HepG2 (cell line): ENCODE results near the gene LIFR. TPM values are rescaled to one million over a fixed set of nuclear protein-coding genes. Genes with fewer than 3 reads are reported as not detected.

Experiments used
- ATAC-seq: fragments of 200-7000 bp; cut with Tn5 transposase; 3 replicates; pipeline ENCODE4 v1.9.1; 2020; ENCODE audit warnings: mild to moderate bottlenecking, moderate library complexity
- BruUV-seq: library from RNA; stranded (reverse); fragments of 400-500 nt; replicated peaks from 2 replicates; lab custom pipeline; 2021; lab: Mats Ljungman, UMichigan
- CTCF ChIA-PET: fragments of 300-600 bp; formaldehyde crosslinking; extraction: SDS; loops from one replicate; lab custom pipeline; 2021; ENCODE audit warnings: low total read pairs, inconsistent platforms, low intra/inter-chr PET ratio; lab: Yijun Ruan, JAX
- POLR2A ChIA-PET: fragments of 350-600 bp; sonication (Branson Sonifier 250); formaldehyde crosslinking; loops from one replicate; lab custom pipeline; 2020; ENCODE audit warnings: antibody characterized with exemption, inconsistent platforms; lab: Yijun Ruan, JAX
- DNase-seq: peaks from one replicate; pipeline ENCODE4 v3.0.0-alpha.2; 2015; ENCODE audit warnings: low spot score
- FAIRE-seq: peaks from 3 replicates; lab custom pipeline; 2011; peaks lifted over from hg19 to GRCh38; lab: Jason Lieb, UNC
- H2AFZ ChIP-seq: one replicate; pipeline ENCODE4 v1.6.1; 2011; ENCODE audit warnings: low read length, inconsistent platforms
- H3K27ac ChIP-seq: fragments of 300-600 bp; 3 replicates; pipeline ENCODE4 v1.8.0; 2011; ENCODE audit warnings: mixed run types, mild to moderate bottlenecking, mixed read lengths, low read length, inconsistent platforms; ENCODE audit not compliant: insufficient read depth; ENCODE audit errors: extremely low read length
- H3K27me3 ChIP-seq, 2 experiments: fragments of 200-600 bp in 1 of 2; 2 replicates in 1 of 2; 3 replicates in 1 of 2; pipeline versions ENCODE4 v1.6.0 to v1.8.0; 2011; ENCODE audit warnings: low read length in 2 of 2, mild to moderate bottlenecking in 2 of 2, moderate library complexity in 2 of 2, inconsistent platforms in 1 of 2; ENCODE audit not compliant: insufficient read depth in 2 of 2, control insufficient read depth in 1 of 2
- H3K36me3 ChIP-seq, 2 experiments: fragments of 200-600 bp in 1 of 2; replicated peaks in 1 of 2; 2 replicates in 1 of 2; 3 replicates in 1 of 2; pipeline versions ENCODE4 v1.5.1 to v1.8.0; 2011; ENCODE audit warnings: low read length in 2 of 2, inconsistent platforms in 1 of 2; ENCODE audit not compliant: insufficient read depth in 2 of 2, control insufficient read depth in 1 of 2
- H3K4me1 ChIP-seq: 2 replicates; pipeline ENCODE4 v1.5.1; 2012; ENCODE audit warnings: low read length, inconsistent platforms; ENCODE audit not compliant: insufficient read depth
- H3K4me2 ChIP-seq: 2 replicates; pipeline ENCODE4 v1.6.0; 2011; ENCODE audit warnings: low read depth, low read length, inconsistent platforms
- H3K4me3 ChIP-seq, 3 experiments: fragments of 200-600 bp in 1 of 3; sonication (generic), shearing (Covaris generic) in 1 of 3; replicated peaks in 1 of 3; 2 replicates each; pipeline ENCODE4 v1.5.1; 2011 to 2016; ENCODE audit warnings: low read length in 3 of 3, inconsistent platforms in 2 of 3, low read depth in 2 of 3, mild to moderate bottlenecking in 2 of 3, control low read depth in 1 of 3, mixed read lengths in 1 of 3; ENCODE audit not compliant: insufficient read depth in 1 of 3
- H3K79me2 ChIP-seq: one replicate; pipeline ENCODE4 v1.6.1; 2011; ENCODE audit warnings: low read length, inconsistent platforms; ENCODE audit not compliant: insufficient read depth
- H3K9ac ChIP-seq: 2 replicates; pipeline ENCODE4 v1.6.0; 2011; ENCODE audit warnings: mild to moderate bottlenecking, low read depth, low read length, inconsistent platforms; ENCODE audit not compliant: insufficient read depth
- H3K9me3 ChIP-seq: 2 replicates; pipeline ENCODE4 v1.5.1; 2012; ENCODE audit warnings: mild to moderate bottlenecking, low read length
- H4K20me1 ChIP-seq: 2 replicates; pipeline ENCODE4 v1.6.0; 2011; ENCODE audit warnings: inconsistent platforms, mild to moderate bottlenecking, low read length, moderate library complexity; ENCODE audit not compliant: insufficient read depth
- CENPX ChIP-seq: sonication (generic); formaldehyde crosslinking; IDR thresholded peaks from 2 replicates; pipeline ENCODE4 v1.9.0; 2021; ENCODE audit warnings: mild to moderate bottlenecking, missing genetic modification reagents, moderate library complexity
- CSRNP2 ChIP-seq: sonication (generic); formaldehyde crosslinking; conservative IDR thresholded peaks from 2 replicates; pipeline ENCODE4 v1.8.0; 2022; ENCODE audit warnings: low read depth, missing genetic modification reagents
- ESRRA ChIP-seq: sonication (generic); formaldehyde crosslinking; IDR thresholded peaks from 2 replicates; pipeline ENCODE4 v1.5.1; 2020; ENCODE audit warnings: mild to moderate bottlenecking, low read depth, missing genetic modification reagents
- IRF2 ChIP-seq: IDR thresholded peaks from 2 replicates; pipeline ENCODE4 v1.6.1; 2018; ENCODE audit warnings: missing genetic modification reagents, missing compliant biosample characterization
- NR1H2 ChIP-seq: sonication (generic); formaldehyde crosslinking; IDR thresholded peaks from 2 replicates; pipeline ENCODE4 v1.8.1; 2022; ENCODE audit warnings: low read depth, missing genetic modification reagents, borderline replicate concordance
- SYNCRIP ChIP-seq: fragments of 200-400 bp; formaldehyde crosslinking; IDR thresholded peaks from 2 replicates; pipeline ENCODE4 v1.6.1; 2018; ENCODE audit warnings: mild to moderate bottlenecking, low read depth, low read length; ENCODE audit not compliant: insufficient read depth
- TERF1 ChIP-seq: sonication (generic); formaldehyde crosslinking; IDR thresholded peaks from 2 replicates; pipeline ENCODE4 v1.8.0; 2022; ENCODE audit warnings: mild to moderate bottlenecking, missing genetic modification reagents, moderate library complexity
- ZBTB20 ChIP-seq: sonication (generic); formaldehyde crosslinking; IDR thresholded peaks from 2 replicates; pipeline ENCODE4 v1.8.1; 2023; ENCODE audit warnings: missing genetic modification reagents, low read depth, mild to moderate bottlenecking, borderline replicate concordance
- ZBTB34 ChIP-seq: sonication (generic); formaldehyde crosslinking; IDR thresholded peaks from 2 replicates; pipeline ENCODE4 v1.8.0; 2022; ENCODE audit warnings: mild to moderate bottlenecking, missing genetic modification reagents
- ZBTB39 ChIP-seq: sonication (generic); formaldehyde crosslinking; IDR thresholded peaks from 2 replicates; pipeline ENCODE4 v1.5.0; 2020; ENCODE audit warnings: missing genetic modification reagents
- ZNF253 ChIP-seq: sonication (generic); formaldehyde crosslinking; IDR thresholded peaks from 2 replicates; pipeline ENCODE4 v1.8.0; 2022; ENCODE audit warnings: mild to moderate bottlenecking, missing genetic modification reagents, borderline replicate concordance
- ZNF317 ChIP-seq: sonication (generic); formaldehyde crosslinking; IDR thresholded peaks from 2 replicates; pipeline ENCODE4 v1.5.0; 2020; ENCODE audit warnings: mild to moderate bottlenecking, missing genetic modification reagents
- ZNF772 ChIP-seq: sonication (generic); formaldehyde crosslinking; IDR thresholded peaks from 2 replicates; pipeline ENCODE4 v1.5.0; 2020; ENCODE audit warnings: mild to moderate bottlenecking, missing genetic modification reagents
- ZNF781 ChIP-seq: sonication (generic); formaldehyde crosslinking; IDR thresholded peaks from 2 replicates; pipeline ENCODE4 v1.5.1; 2020; ENCODE audit warnings: borderline replicate concordance, mild to moderate bottlenecking, missing genetic modification reagents; ENCODE audit errors: not compliant biosample characterization
- ZSCAN29 ChIP-seq: sonication (generic); formaldehyde crosslinking; conservative IDR thresholded peaks from 2 replicates; pipeline ENCODE4 v1.4.0; 2020; ENCODE audit warnings: mild to moderate bottlenecking, missing genetic modification reagents
- WGBS: methylation state at CpG from one replicate; pipeline ENCODE4 v1.1.6; 2017; ENCODE audit warnings: low lambda C conversion rate; 5-methylcytosine and 5-hydroxymethylcytosine counted together
- in situ Hi-C: cut with HindIII; loops from 2 replicates; pipeline ENCODE4 v1.10.0; 2017; ENCODE audit warnings: low pct_unique_long_range_greater_than_20kb; ENCODE audit not compliant: extremely low pct_ligation_motif_present
- intact Hi-C: fragments of 100-400 bp; cut with micrococcal nuclease; formaldehyde crosslinking; loops from one replicate; pipeline ENCODE4 v1.10.0; 2022; ENCODE audit not compliant: unreplicated experiment
- polyA plus RNA-seq, 8 experiments: library from polyadenylated mRNA; depleted of rRNA in 3 of 8; stranded (reverse) in 7 of 8; unstranded in 1 of 8; fragments of >200 nt; fragmentation: Illumina TruSeq in 4 of 8; extraction: Trizol in 4 of 8; gene quantifications; 2 replicates each; pipeline versions ENCODE4 v1.2.1 to v1.2.3, GENCODE V29; 2011 to 2016; ENCODE audit warnings: low read depth in 4 of 8, missing spikeins in 1 of 8, mixed read lengths in 1 of 8; ENCODE audit not compliant: insufficient read depth in 1 of 8
- total RNA-seq, 5 experiments: library from RNA; depleted of rRNA; stranded (reverse); fragments of >200 nt; fragmentation: Illumina TruSeq; extraction: Trizol; gene quantifications; 2 replicates each; pipeline ENCODE4 v1.2.3, GENCODE V29; 2016; ENCODE audit warnings: low read depth in 1 of 5
- TF ChIP-seq, protein P1 (sequence below): sonication (generic); formaldehyde crosslinking; IDR thresholded peaks from 2 replicates; pipeline ENCODE4 v1.4.0; 2020; ENCODE audit warnings: missing genetic modification reagents

LIFR gene
- total and polyA plus RNA-seq, 2 of the 13 experiments (the other 11 are each of a cell fraction or from before 2014, with no cell fraction given), result 6.3 to 25.2 TPM

GRCh38 chr5:38581597-38581996 is 25.2 kb upstream of the LIFR start (continued):
- no peak for TF ChIP-seq NR1H2 (CRISPR knock-in tag)
- TF ChIP-seq TERF1 (CRISPR knock-in tag), result no peak
- TF ChIP-seq, protein P1, sequence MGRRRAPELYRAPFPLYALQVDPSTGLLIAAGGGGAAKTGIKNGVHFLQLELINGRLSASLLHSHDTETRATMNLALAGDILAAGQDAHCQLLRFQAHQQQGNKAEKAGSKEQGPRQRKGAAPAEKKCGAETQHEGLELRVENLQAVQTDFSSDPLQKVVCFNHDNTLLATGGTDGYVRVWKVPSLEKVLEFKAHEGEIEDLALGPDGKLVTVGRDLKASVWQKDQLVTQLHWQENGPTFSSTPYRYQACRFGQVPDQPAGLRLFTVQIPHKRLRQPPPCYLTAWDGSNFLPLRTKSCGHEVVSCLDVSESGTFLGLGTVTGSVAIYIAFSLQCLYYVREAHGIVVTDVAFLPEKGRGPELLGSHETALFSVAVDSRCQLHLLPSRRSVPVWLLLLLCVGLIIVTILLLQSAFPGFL (CRISPR knock-in tag), result no peak
- TF ChIP-seq CENPX (CRISPR knock-in tag), result no peak
- TF ChIP-seq ZNF772 (CRISPR knock-in tag), result no peak
- no peak for TF ChIP-seq IRF2
- TF ChIP-seq ZNF317 (CRISPR knock-in tag), result no peak
- TF ChIP-seq ZNF781 (CRISPR knock-in tag), result no peak

DNA sequence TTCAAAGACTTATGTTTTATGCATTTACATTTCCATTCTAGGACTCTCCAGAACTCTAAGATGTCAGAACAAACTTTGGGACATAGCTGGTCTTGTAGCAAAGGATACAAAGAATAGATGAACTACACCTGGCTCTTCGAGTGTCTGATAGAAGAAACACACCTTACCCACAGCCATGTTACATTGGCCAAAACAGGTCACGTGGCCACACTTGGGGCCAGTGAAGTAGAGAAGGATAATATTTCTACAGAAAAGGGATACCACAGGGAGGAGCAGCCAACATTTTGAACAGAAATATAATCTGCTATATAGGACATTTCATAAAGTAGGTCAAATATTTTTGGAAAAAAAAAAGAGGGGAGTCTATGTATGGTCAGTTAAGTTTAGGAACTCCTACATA is 22.7 kb upstream of the LIFR start:
- H3K9ac ChIP-seq, result no peak overlapping the region
- ATAC-seq (no peak), DNase-seq (no peak), FAIRE-seq (no peak)
- ChIA-PET POLR2A (no interaction called here), CTCF (no interaction called here)
- H3K27ac ChIP-seq, result no peak overlapping the region
- peaks cover 0 to 5% of the 10 kb centered on the region in 2 experiments; a peak in 2 of 5 replicates for H3K27me3 ChIP-seq
- H3K4me3 ChIP-seq, result no peak overlapping the region
- no TSS peak for BruUV-seq
- no peaks in the 10 kb centered on the region for H3K79me2 ChIP-seq
- intact Hi-C loops (no loop called here), in situ Hi-C loops (no loop called here)
- WGBS, result 39% methylated on average over 2 of the region's 2 CpGs
- no peaks in the 10 kb centered on the region for H4K20me1 ChIP-seq
- no peaks in the 10 kb centered on the region for H3K36me3 ChIP-seq
- no peaks in the 10 kb centered on the region for H3K4me1 ChIP-seq
- H3K9me3 ChIP-seq, result no peaks in the 10 kb centered on the region
- H2AFZ ChIP-seq, result no peak overlapping the region
- H3K4me2 ChIP-seq, result no peak overlapping the region
- TF ChIP-seq ZBTB34 (CRISPR knock-in tag) (no peak), CSRNP2 (CRISPR knock-in tag) (no peak), ZNF253 (no peak), ZBTB20 (no peak), ESRRA (CRISPR knock-in tag) (no peak), SYNCRIP (no peak), ZBTB39 (CRISPR knock-in tag) (no peak), ZSCAN29 (CRISPR knock-in tag) (no peak)
